Measurements from ENCODE around the gene SHOC2.

GRCh38 chr10:110903280-110904278 lies 15.8 kb upstream of the SHOC2 start:
- TF ChIP-seq, protein P1, sequence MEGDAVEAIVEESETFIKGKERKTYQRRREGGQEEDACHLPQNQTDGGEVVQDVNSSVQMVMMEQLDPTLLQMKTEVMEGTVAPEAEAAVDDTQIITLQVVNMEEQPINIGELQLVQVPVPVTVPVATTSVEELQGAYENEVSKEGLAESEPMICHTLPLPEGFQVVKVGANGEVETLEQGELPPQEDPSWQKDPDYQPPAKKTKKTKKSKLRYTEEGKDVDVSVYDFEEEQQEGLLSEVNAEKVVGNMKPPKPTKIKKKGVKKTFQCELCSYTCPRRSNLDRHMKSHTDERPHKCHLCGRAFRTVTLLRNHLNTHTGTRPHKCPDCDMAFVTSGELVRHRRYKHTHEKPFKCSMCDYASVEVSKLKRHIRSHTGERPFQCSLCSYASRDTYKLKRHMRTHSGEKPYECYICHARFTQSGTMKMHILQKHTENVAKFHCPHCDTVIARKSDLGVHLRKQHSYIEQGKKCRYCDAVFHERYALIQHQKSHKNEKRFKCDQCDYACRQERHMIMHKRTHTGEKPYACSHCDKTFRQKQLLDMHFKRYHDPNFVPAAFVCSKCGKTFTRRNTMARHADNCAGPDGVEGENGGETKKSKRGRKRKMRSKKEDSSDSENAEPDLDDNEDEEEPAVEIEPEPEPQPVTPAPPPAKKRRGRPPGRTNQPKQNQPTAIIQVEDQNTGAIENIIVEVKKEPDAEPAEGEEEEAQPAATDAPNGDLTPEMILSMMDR (conservative IDR thresholded peaks at IDR 0.05 in 1 of 2, IDR thresholded peaks at IDR 0.05 in 1 of 2; ENCODE audit: extremely low read depth in 1 of 2, insufficient read depth in 1 of 2, low read depth in 1 of 2, low read length in 2 of 2) = no peak
- no peak for TF ChIP-seq EZH2 (IDR thresholded peaks at IDR 0.05; ENCODE audit: borderline replicate concordance, low read length)
